HepG2 (cell line): ENCODE measurements around the gene SERPINA6. TPM values are rescaled to one million over a fixed set of nuclear protein-coding genes. Genes with fewer than 3 reads are reported as not detected.

Experiments used
- ATM ChIP-seq: fragments of 450-650 bp; IDR thresholded peaks from 2 replicates; pipeline ENCODE4 v1.7.1; 2017; ENCODE audit warnings: mild to moderate bottlenecking, borderline replicate concordance
- GTF3A ChIP-seq: sonication (generic); formaldehyde crosslinking; conservative IDR thresholded peaks from 2 replicates; pipeline ENCODE4 v1.4.0; 2020; ENCODE audit warnings: mild to moderate bottlenecking, missing genetic modification reagents
- HDAC1 ChIP-seq: sonication (generic); formaldehyde crosslinking; IDR thresholded peaks from 2 replicates; pipeline ENCODE4 v1.5.1; 2020; ENCODE audit warnings: mild to moderate bottlenecking, missing genetic modification reagents
- JDP2 ChIP-seq: sonication (generic); formaldehyde crosslinking; IDR thresholded peaks from 2 replicates; pipeline ENCODE4 v1.8.1; 2022; ENCODE audit warnings: missing genetic modification reagents, borderline replicate concordance
- KAT8 ChIP-seq: IDR thresholded peaks from 2 replicates; pipeline ENCODE4 v1.6.1; 2016; ENCODE audit warnings: missing genetic modification reagents, missing compliant biosample characterization
- MATR3 ChIP-seq: sonication (generic); formaldehyde crosslinking; IDR thresholded peaks from 2 replicates; pipeline ENCODE4 v1.4.0; 2020; ENCODE audit warnings: missing genetic modification reagents
- MIER2 ChIP-seq: IDR thresholded peaks from 2 replicates; pipeline ENCODE4 v1.6.1; 2016; ENCODE audit warnings: missing biosample characterization, missing genetic modification reagents
- PCBP2 ChIP-seq: fragments of 200-400 bp; formaldehyde crosslinking; optimal IDR thresholded peaks from 2 replicates; pipeline ENCODE3; 2018; ENCODE audit warnings: low read length, low read depth; ENCODE audit not compliant: poor library complexity, severe bottlenecking
- RAD51 ChIP-seq: fragments of 450-650 bp; IDR thresholded peaks from 2 replicates; pipeline ENCODE4 v1.6.1; 2016; ENCODE audit warnings: borderline replicate concordance
- RFX5 ChIP-seq: IDR thresholded peaks from 2 replicates; pipeline ENCODE4 v1.6.1; 2011; ENCODE audit warnings: low read depth, low read length, improper control_type of control experiment
- SIN3B ChIP-seq: fragments of 150-350 bp; IDR thresholded peaks from 2 replicates; pipeline ENCODE4 v1.6.1; 2014; ENCODE audit warnings: low read length
- SMYD3 ChIP-seq: sonication (generic); formaldehyde crosslinking; IDR thresholded peaks from 2 replicates; pipeline ENCODE4 v1.8.1; 2023; ENCODE audit warnings: mild to moderate bottlenecking, missing genetic modification reagents
- TARDBP ChIP-seq: sonication (generic); formaldehyde crosslinking; IDR thresholded peaks from 2 replicates; pipeline ENCODE4 v1.8.0; 2022; ENCODE audit warnings: mild to moderate bottlenecking, missing genetic modification reagents
- U2AF1 ChIP-seq: fragments of 200-400 bp; formaldehyde crosslinking; optimal IDR thresholded peaks from 2 replicates; pipeline ENCODE3; 2017; ENCODE audit warnings: mild to moderate bottlenecking, low read depth, low read length
- XRCC5 ChIP-seq: fragments of 200-400 bp; formaldehyde crosslinking; optimal IDR thresholded peaks from 2 replicates; pipeline ENCODE3; 2017; ENCODE audit warnings: mild to moderate bottlenecking, low read length
- ZFX ChIP-seq: sonication (generic); formaldehyde crosslinking; IDR thresholded peaks from 2 replicates; pipeline ENCODE4 v1.4.0; 2020; ENCODE audit warnings: mild to moderate bottlenecking, low read depth, missing genetic modification reagents, moderate library complexity
- ZMYM3 ChIP-seq: sonication (generic); formaldehyde crosslinking; IDR thresholded peaks from 2 replicates; pipeline ENCODE4 v1.5.1; 2020; ENCODE audit warnings: mild to moderate bottlenecking, missing genetic modification reagents
- ZNF205 ChIP-seq: IDR thresholded peaks from 2 replicates; pipeline ENCODE4 v1.6.1; 2018; ENCODE audit warnings: missing biosample characterization, missing genetic modification reagents
- ZNF431 ChIP-seq: sonication (generic); formaldehyde crosslinking; IDR thresholded peaks from 2 replicates; pipeline ENCODE4 v1.9.0; 2022; ENCODE audit warnings: missing genetic modification reagents, low read depth, mild to moderate bottlenecking, borderline replicate concordance
- ZNF549 ChIP-seq: sonication (generic); formaldehyde crosslinking; IDR thresholded peaks from 2 replicates; pipeline ENCODE4 v1.5.0; 2020; ENCODE audit warnings: missing genetic modification reagents
- ZNF839 ChIP-seq: sonication (generic); formaldehyde crosslinking; IDR thresholded peaks from 2 replicates; pipeline ENCODE4 v1.4.0; 2020; ENCODE audit warnings: missing genetic modification reagents, mild to moderate bottlenecking, borderline replicate concordance
- polyA plus RNA-seq, 8 experiments: library from polyadenylated mRNA; depleted of rRNA in 3 of 8; stranded (reverse) in 7 of 8; unstranded in 1 of 8; fragments of >200 nt; fragmentation: Illumina TruSeq in 4 of 8; extraction: Trizol in 4 of 8; gene quantifications; 2 replicates each; pipeline versions ENCODE4 v1.2.1 to v1.2.3, GENCODE V29; 2011 to 2016; ENCODE audit warnings: low read depth in 4 of 8, missing spikeins in 1 of 8, mixed read lengths in 1 of 8; ENCODE audit not compliant: insufficient read depth in 1 of 8
- total RNA-seq, 5 experiments: library from RNA; depleted of rRNA; stranded (reverse); fragments of >200 nt; fragmentation: Illumina TruSeq; extraction: Trizol; gene quantifications; 2 replicates each; pipeline ENCODE4 v1.2.3, GENCODE V29; 2016; ENCODE audit warnings: low read depth in 1 of 5
- TF ChIP-seq, protein P1 (sequence below): sonication (generic); formaldehyde crosslinking; IDR thresholded peaks from 2 replicates; pipeline ENCODE4 v1.5.0; 2020; ENCODE audit warnings: missing genetic modification reagents, mild to moderate bottlenecking, borderline replicate concordance
- TF ChIP-seq, protein P2 (sequence below): IDR thresholded peaks from 2 replicates; pipeline ENCODE4 v1.6.1; 2016; ENCODE audit warnings: missing genetic modification reagents, missing compliant biosample characterization
- TF ChIP-seq, protein P3 (sequence below): sonication (generic); formaldehyde crosslinking; IDR thresholded peaks from 2 replicates; pipeline ENCODE4 v1.5.0; 2020; ENCODE audit warnings: missing genetic modification reagents
- TF ChIP-seq, protein P4 (sequence below): sonication (generic); formaldehyde crosslinking; conservative IDR thresholded peaks from 2 replicates; pipeline ENCODE4 v1.4.0; 2020; ENCODE audit warnings: missing genetic modification reagents
- TF ChIP-seq, protein P5 (sequence below): sonication (generic); formaldehyde crosslinking; IDR thresholded peaks from 2 replicates; pipeline ENCODE4 v1.8.1; 2022; ENCODE audit warnings: low read depth, mild to moderate bottlenecking, missing genetic modification reagents

The SERPINA6 gene
- total and polyA plus RNA-seq, 2 of the 13 experiments (the other 11 are each of a cell fraction or from before 2014, with no cell fraction given): 260 to 333 TPM

DNA sequence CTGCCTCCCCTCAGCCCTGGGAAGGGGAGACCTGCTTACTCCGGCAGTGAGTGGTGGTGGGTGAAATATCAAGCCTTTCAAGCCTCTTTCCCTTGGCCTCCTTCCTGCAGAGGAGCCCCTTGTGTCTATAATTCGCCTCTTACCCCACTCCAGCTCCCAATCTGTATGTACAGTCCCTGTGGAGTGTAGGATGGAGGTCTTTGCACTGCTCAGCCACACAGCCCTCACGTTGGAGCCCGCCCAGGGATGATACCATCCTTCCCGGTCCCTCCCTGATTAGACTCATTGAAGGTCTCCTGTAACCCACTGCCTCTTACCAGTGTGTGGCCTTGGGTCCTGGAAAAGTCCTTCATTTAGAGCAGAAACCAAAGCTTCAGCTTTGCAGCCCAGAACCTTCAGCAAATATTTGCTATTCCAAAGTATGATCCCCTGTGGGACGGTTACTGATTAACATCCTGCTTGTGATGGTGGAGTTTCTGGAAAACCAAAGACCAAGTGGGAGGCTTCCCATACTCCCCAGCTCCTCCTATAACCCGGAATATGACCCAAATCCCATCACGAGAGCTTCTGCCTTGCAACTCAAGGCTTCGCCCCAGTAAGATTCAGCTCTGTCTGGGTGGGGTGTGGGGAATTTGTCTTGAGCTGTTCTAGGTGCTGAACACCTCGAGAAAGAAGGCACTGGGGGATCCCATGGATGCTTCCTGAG, 30.1 kb downstream of the SERPINA6 start, which contains the start of gene SERPINA10 (continued):
- TF ChIP-seq ZNF839 (CRISPR knock-in tag) (no peak), RFX5 (0 out of 2 replicates have a peak, but pooled peaks have one; percentile 6), ATM (no peak), MATR3 (CRISPR knock-in tag) (no peak), TARDBP (CRISPR knock-in tag) (peak; percentile 89), HDAC1 (CRISPR knock-in tag) (peak; percentile 72), U2AF1 (no peak), ZNF549 (no peak), SMYD3 (peak; percentile 60; the same call in 1 of the 2 replicates), XRCC5 (peak; percentile 77), ZNF431 (CRISPR knock-in tag) (peak; percentile 74; the same call in 1 of the 2 replicates), RAD51 (no peak), PCBP2 (no peak), SIN3B (no peak), ZNF205 (CRISPR knock-in tag) (peak; percentile 71; the same call in 1 of the 2 replicates), ZMYM3 (CRISPR knock-in tag) (peak; percentile 52; the same call in 1 of the 2 replicates), MIER2 (CRISPR knock-in tag) (peak; percentile 92), JDP2 (CRISPR knock-in tag) (no peak), GTF3A (CRISPR knock-in tag) (0 out of 2 replicates have a peak, but pooled peaks have one; percentile 42), KAT8 (CRISPR knock-in tag) (peak; percentile 73), ZFX (peak; percentile 61; the same call in 1 of the 2 replicates)
- TF ChIP-seq, protein P1, sequence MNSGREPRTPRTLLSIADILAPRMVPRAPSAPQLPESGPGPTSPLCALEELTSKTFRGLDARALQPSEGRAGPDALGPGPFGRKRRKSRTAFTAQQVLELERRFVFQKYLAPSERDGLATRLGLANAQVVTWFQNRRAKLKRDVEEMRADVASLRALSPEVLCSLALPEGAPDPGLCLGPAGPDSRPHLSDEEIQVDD: no peak
- TF ChIP-seq, protein P2, sequence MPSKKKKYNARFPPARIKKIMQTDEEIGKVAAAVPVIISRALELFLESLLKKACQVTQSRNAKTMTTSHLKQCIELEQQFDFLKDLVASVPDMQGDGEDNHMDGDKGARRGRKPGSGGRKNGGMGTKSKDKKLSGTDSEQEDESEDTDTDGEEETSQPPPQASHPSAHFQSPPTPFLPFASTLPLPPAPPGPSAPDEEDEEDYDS (CRISPR knock-in tag): peak; percentile 92
- TF ChIP-seq, protein P3, sequence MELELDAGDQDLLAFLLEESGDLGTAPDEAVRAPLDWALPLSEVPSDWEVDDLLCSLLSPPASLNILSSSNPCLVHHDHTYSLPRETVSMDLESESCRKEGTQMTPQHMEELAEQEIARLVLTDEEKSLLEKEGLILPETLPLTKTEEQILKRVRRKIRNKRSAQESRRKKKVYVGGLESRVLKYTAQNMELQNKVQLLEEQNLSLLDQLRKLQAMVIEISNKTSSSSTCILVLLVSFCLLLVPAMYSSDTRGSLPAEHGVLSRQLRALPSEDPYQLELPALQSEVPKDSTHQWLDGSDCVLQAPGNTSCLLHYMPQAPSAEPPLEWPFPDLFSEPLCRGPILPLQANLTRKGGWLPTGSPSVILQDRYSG (CRISPR knock-in tag): 0 out of 2 replicates have a peak, but pooled peaks have one; percentile 64
- TF ChIP-seq, protein P4, sequence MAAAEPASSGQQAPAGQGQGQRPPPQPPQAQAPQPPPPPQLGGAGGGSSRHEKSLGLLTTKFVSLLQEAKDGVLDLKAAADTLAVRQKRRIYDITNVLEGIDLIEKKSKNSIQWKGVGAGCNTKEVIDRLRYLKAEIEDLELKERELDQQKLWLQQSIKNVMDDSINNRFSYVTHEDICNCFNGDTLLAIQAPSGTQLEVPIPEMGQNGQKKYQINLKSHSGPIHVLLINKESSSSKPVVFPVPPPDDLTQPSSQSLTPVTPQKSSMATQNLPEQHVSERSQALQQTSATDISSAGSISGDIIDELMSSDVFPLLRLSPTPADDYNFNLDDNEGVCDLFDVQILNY (CRISPR knock-in tag): no peak
- TF ChIP-seq, protein P5, sequence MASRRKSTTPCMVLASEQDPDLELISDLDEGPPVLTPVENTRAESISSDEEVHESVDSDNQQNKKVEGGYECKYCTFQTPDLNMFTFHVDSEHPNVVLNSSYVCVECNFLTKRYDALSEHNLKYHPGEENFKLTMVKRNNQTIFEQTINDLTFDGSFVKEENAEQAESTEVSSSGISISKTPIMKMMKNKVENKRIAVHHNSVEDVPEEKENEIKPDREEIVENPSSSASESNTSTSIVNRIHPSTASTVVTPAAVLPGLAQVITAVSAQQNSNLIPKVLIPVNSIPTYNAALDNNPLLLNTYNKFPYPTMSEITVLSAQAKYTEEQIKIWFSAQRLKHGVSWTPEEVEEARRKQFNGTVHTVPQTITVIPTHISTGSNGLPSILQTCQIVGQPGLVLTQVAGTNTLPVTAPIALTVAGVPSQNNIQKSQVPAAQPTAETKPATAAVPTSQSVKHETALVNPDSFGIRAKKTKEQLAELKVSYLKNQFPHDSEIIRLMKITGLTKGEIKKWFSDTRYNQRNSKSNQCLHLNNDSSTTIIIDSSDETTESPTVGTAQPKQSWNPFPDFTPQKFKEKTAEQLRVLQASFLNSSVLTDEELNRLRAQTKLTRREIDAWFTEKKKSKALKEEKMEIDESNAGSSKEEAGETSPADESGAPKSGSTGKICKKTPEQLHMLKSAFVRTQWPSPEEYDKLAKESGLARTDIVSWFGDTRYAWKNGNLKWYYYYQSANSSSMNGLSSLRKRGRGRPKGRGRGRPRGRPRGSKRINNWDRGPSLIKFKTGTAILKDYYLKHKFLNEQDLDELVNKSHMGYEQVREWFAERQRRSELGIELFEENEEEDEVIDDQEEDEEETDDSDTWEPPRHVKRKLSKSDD: peak; percentile 28; the same call in 1 of the 2 replicates
